ENCODE results near the gene ATP8B2. TPM values are rescaled to one million over a fixed set of nuclear protein-coding genes. Genes with fewer than 3 reads are reported as not detected.
"Not testable (repeated sequence)": the region's sequence is repeated elsewhere in the genome, so short reads cannot be mapped to it uniquely, and the experiment has no call there.

ATP8B2 gene
- total RNA-seq, 3 donors from 2014 or later, result 73.1 to 74.9 (median 73.4) TPM

DNA sequence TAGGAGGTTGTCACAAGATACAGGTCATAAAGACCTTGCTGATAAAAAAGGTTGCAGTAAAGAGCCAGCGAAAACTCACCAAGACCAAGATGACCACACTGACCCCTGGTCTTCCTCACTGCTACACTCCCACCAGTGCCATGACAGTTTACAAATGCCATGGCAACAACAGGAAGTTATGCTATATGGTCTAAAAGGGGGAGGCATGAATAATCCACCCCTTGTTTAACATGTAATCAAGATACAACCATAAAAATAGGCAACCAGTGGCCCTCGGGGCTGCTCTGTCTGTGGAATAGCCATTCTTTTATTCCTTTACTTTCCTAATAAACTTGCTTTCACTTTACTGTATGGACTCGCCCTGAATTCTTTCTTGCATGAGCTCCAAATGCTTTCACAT lies 11.1 kb upstream of the ATP8B2 start:
- H3K9me3 Mint-ChIP-seq; ATAC-seq; DNase-seq; H3K27me3 Mint-ChIP-seq (ENCODE audit: low read depth); H3K4me3 Mint-ChIP-seq; H3K4me1 Mint-ChIP-seq (ENCODE audit: low read depth); H3K36me3 Mint-ChIP-seq (ENCODE audit: insufficient read depth): not testable (repeated sequence)

DNA sequence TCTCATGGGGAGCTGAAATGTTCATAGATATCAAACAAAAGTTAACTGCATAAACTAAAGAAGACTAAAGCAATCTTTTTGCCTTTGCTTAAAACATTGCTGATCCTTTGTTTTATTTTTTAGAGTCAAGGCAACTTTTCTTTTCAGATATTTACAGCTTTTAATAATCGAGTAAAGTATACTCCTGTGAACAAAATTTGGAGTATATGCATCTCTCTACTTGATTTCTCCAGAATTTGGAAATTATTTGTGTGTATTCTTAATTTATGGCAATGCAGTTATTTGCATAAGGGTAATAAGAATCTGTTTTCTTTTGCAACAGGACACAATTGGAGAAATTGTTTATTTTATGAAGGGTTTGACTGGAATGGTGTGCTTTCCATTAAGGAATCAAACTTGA lies 8.6 kb upstream of the ATP8B2 start:
- ATAC-seq (no peak), DNase-seq (no peak)
- Mint-ChIP-seq H3K4me1 (ENCODE audit: low read depth) (no peaks in the 10 kb centered on the region), H3K4me3 (no peak overlapping the region), H3K9me3 (peaks cover 3% of the 10 kb centered on the region), H3K36me3 (ENCODE audit: insufficient read depth) (no peaks in the 10 kb centered on the region), H3K27me3 (ENCODE audit: low read depth) (no peaks in the 10 kb centered on the region)

DNA sequence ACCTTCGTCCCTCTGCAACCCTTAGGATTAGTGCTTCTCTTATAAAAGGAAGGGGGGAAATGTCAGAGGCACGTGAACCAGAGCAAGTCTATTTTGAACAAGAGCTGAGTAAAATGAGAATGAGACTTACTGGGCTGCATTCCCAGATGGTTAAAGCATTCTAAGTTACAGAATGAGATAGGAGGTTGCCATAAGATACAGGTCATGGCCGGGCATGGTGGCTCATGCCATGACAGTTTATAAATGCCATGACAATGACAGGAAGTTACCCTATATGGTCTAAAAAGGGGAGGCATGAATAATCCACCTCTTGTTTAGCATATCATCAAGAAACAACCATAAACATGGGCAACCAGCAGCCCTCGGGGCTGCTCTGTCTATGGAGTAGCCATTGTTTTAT lies 6.9 kb upstream of the ATP8B2 start:
- Mint-ChIP-seq H3K4me3 (no peak overlapping the region), H3K4me1 (ENCODE audit: low read depth) (no peaks in the 10 kb centered on the region)

DNA sequence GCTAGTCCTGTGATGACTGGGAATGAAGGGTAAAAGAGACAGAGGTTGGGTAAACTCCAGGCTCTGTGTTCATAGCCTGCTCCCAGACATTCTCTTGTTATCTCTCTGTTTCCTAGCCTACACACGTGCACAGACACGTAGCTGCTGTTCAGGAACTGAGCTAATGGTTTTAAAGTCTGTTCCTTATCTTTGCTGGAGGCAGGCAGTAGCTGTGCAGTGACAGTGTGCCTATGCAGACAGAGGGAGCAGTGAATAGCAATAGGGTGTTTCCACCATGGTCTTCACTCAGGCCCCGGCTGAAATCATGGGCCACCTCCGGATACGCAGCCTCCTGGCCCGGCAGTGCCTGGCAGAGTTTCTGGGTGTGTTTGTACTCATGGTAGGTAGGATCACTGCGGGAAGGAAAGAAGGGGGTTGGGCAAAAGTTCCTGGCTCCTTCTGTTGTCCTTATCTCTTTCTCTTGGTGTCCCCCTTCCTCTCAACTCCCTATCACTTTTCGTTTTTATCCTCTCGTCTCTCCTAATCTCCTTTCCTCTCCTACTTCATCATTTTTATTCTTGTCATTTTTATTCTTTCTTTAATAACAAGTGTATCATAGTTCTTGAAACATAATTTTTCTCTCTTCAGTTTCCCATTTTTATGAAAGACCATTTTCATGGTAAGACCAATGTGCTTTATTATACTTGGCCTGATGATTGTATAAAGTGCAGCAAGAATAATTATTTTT lies 4.3 kb upstream of the ATP8B2 start, which contains the start of gene AQP10:
Gene AQP10 (plus strand): TSS at position 212 of the 727 bp plus-strand sequence. CDS start 63 bp downstream, at position 275.
- Mint-ChIP-seq H3K27me3 (ENCODE audit: low read depth) (peaks cover 3% of the 10 kb centered on the region), H3K4me1 (ENCODE audit: low read depth) (peaks cover 5% of the 10 kb centered on the region), H3K4me3 (no peak within 1 kb of the TSS), H3K9me3 (peaks cover 3% of the 10 kb centered on the region), H3K36me3 (ENCODE audit: insufficient read depth) (no peaks in the 10 kb centered on the region)
- no peak for DNase-seq
- no peak for ATAC-seq

More for the DNA sequence above, 6.9 kb upstream of the ATP8B2 start:
- DNase-seq, result no peak
- ATAC-seq, result no peak
- peaks cover 3% of the 10 kb centered on the region for H3K27me3 Mint-ChIP-seq (ENCODE audit: low read depth)
- H3K36me3 Mint-ChIP-seq (ENCODE audit: insufficient read depth), result no peaks in the 10 kb centered on the region
- H3K9me3 Mint-ChIP-seq, result peaks cover 3% of the 10 kb centered on the region

DNA sequence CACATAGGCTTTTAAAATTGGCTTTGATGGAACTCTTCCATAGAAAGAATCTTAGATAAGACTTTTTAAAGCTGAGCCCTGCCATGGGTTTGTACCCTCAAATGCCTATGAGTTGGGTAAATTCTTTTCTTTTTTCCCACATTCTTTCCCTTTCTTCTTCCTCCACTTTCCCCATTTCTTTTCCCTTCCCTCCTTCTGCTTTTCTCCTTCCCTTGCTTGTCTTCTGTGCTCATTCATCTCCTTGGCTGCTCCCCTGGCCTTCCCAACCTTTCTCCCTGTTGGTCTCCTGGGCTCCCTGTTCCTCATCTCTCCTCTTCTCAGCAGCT lies 3.8 kb upstream of the ATP8B2 start:
- H3K4me1 Mint-ChIP-seq (ENCODE audit: low read depth); H3K36me3 Mint-ChIP-seq (ENCODE audit: insufficient read depth); DNase-seq; H3K9me3 Mint-ChIP-seq; H3K4me3 Mint-ChIP-seq; ATAC-seq; H3K27me3 Mint-ChIP-seq (ENCODE audit: low read depth): not testable (repeated sequence)

DNA sequence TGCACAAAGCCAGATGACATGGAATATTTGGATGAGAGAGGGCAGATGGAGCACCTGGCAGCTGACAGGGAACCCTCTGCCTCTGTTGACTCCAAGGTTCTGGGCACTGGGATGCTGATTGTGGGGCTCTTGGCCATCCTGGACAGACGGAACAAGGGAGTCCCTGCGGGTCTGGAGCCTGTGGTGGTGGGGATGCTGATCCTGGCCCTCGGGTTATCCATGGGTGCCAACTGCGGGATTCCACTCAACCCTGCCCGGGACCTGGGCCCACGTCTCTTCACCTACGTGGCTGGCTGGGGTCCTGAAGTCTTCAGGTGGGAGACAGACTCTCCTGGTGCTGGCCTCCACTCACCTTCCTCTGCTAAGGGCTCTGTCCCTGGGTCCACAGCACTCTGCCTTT lies 1.8 kb upstream of the ATP8B2 start:
- H3K4me3 Mint-ChIP-seq, result no peak overlapping the region
- no peak for ATAC-seq
- no peaks in the 10 kb centered on the region for H3K9me3 Mint-ChIP-seq
- peaks cover 25% of the 10 kb centered on the region for H3K4me1 Mint-ChIP-seq (ENCODE audit: low read depth)
- no peaks in the 10 kb centered on the region for H3K36me3 Mint-ChIP-seq (ENCODE audit: insufficient read depth)
- no peak for DNase-seq
- peaks cover 3% of the 10 kb centered on the region for H3K27me3 Mint-ChIP-seq (ENCODE audit: low read depth)

DNA sequence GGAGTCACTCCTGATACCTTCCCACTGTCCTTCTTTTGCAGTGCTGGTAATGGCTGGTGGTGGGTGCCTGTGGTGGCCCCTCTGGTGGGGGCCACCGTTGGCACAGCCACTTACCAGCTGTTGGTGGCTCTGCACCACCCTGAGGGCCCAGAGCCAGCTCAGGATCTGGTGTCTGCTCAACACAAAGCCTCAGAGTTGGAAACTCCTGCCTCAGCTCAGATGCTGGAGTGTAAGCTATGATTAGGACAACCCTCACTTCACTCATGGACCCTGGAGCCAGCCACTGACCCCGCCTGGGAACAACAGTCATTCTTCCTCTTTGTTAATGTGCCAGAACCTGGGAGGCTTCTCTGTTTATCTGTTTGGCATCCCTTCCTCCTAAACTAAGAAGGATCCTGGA lies 1.1 kb upstream of the ATP8B2 start:
- H3K27me3 Mint-ChIP-seq (ENCODE audit: low read depth), result peaks cover 3% of the 10 kb centered on the region
- H3K4me1 Mint-ChIP-seq (ENCODE audit: low read depth), result peaks cover 30% of the 10 kb centered on the region

DNA sequence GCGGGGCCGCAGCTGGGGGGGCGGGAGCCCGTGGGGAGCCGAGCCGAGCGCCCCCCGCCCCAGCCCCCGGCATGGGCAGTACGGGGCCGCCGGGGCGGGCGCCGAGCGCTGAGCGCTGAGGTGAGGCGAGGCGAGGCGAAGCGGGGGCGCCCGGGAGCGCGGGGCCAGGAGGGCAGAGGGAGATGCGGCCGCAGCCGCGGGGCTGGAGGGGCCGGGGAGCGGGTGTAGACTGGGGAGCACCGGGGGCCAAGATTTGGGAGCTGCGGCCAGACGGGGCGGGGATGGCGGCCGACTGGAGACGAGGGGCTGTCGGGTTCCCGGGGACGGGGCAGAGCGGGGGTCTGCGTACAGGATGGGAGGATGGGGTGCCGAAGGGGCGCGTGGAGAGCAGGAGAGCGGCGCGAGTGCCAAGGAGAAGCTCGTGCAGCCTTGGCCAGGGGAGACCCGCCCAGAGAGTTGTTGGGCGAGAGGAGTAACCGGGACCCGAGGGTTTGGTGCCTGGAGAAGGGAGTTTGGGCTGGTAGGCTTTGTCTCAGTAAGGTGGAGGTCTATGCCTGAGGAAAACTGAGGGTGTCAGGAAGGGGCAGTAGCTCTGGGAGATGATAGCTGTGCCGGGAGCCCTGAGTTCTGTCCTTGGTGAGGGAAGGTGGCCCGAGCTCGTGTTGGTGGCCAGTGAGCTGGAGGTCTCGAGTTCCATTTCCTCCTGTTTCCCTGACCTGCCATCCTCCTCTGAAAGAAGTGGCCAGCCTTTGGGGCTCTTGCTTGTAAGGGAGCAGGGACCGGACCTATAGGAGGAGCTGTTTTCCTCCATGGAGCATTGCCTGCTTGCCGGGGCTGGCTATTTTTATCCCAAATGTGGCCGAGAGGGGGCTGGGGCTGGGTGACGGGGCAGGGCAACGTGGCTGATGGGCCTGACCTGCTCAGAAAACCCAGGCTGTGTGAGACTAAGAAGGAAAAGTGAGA lies 539 bp downstream of the ATP8B2 start:
- Mint-ChIP-seq H3K36me3 (ENCODE audit: insufficient read depth) (peaks cover 2% of the 10 kb centered on the region), H3K27me3 (ENCODE audit: low read depth) (peaks cover 3% of the 10 kb centered on the region), H3K9me3 (no peaks in the 10 kb centered on the region), H3K4me1 (ENCODE audit: low read depth) (peaks cover 46% of the 10 kb centered on the region), H3K4me3 (peak overlapping the region; percentile 91)
- DNase-seq (no peak), ATAC-seq (peak; percentile 12 to 16)

More for the DNA sequence above, 1.1 kb upstream of the ATP8B2 start:
- H3K36me3 Mint-ChIP-seq (ENCODE audit: insufficient read depth), result no peaks in the 10 kb centered on the region
- no peak for ATAC-seq
- no peaks in the 10 kb centered on the region for H3K9me3 Mint-ChIP-seq
- H3K4me3 Mint-ChIP-seq, result peak overlapping the region; percentile 91
- no peak for DNase-seq

DNA sequence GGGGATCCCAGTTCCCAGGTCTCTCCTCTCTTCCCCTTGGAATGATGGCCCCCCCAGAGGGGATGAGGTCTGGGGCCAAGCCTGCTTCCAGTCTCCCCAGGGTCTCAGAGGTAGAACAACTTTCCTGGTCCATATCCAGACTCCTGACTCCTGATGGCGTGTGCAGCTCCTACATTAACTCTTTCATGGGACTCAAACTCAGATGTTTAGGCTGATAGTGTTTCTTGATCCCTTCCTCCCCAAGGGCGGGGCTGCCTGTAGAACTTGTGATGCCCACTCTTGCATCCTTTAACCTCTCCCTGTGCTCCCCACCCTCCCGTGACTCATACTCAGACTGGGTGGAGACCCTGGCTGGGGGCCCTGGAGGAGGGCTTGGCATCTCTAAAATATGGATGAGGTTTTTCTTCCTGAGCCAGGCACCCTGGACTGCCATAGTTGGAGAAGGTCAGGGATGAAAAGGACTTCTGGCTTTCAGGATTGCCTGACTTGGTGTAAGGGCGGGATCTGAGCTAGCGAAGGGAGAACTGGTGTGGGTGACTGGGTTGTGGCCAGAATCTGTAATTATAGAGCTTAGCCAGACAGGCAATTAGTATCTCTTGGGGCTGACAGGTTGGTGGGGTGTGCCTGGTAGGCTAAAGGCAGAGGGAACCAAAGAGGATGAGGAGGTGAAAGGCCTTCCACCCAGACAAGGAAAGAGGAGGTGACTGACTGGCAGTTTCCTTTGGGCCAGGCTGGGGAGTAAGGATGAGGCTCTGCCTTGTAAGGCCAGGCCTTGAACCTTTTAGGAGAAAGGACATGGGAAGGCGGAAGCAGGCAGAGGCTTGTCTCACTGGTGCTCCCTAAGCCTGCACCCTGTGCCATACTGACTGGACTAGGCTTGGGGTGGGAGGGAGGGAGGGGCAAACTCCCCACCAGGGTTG lies 1.5 kb downstream of the ATP8B2 start:
- H3K36me3 Mint-ChIP-seq (ENCODE audit: insufficient read depth), result peaks cover 6% of the 10 kb centered on the region
- H3K4me1 Mint-ChIP-seq (ENCODE audit: low read depth), result peaks cover 55% of the 10 kb centered on the region
- H3K4me3 Mint-ChIP-seq, result peak overlapping the region; percentile 91
- DNase-seq (no peak), ATAC-seq (no peak)
- peaks cover 2% of the 10 kb centered on the region for H3K27me3 Mint-ChIP-seq (ENCODE audit: low read depth)
- no peaks in the 10 kb centered on the region for H3K9me3 Mint-ChIP-seq

DNA sequence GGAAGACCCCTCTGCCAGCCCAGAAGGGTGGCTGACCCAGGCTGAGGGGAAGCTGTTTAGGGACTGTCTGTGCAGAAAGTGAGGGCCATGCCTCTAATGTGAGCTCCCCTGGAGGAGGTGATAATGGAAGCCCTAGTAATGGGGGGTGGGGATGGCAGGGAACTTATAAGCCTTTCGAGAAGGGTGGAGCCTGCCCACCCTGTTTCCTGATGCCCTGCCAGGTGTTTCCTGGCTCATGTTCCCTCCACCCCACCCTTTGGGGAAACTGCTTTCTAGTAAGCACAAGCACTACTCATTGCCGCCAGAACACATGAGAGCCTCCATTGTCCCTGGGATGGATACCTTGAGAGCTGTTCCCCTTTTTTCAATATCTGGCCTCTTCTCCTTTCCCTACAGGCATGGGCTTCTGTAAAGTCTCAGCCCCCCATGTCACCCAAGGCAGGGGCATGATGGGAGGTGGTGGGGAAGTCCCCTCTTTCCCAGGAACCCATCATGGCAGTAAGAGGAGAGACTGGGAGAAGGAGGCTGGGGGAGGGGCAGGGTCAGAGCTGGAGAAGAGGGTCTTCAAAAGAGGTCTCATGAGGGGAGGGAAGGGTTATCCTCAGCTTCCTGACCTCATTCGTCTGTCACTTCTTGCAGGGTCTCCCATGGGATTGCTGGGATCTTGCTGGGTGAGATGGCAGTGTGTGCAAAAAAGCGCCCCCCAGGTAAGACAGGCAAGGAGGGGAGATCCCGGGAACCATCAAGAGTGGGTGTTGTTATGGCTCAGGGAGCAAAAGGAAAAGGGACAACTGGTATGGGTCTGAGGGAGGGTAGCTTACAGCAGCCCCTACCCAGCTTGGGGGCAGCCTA lies 2.4 kb downstream of the ATP8B2 start:
- ATAC-seq (no peak), DNase-seq (no peak)
- Mint-ChIP-seq H3K4me3 (peak overlapping the region; percentile 91), H3K27me3 (ENCODE audit: low read depth) (no peaks in the 10 kb centered on the region), H3K4me1 (ENCODE audit: low read depth) (peaks cover 60% of the 10 kb centered on the region), H3K9me3 (no peaks in the 10 kb centered on the region), H3K36me3 (ENCODE audit: insufficient read depth) (peaks cover 14% of the 10 kb centered on the region)

DNA sequence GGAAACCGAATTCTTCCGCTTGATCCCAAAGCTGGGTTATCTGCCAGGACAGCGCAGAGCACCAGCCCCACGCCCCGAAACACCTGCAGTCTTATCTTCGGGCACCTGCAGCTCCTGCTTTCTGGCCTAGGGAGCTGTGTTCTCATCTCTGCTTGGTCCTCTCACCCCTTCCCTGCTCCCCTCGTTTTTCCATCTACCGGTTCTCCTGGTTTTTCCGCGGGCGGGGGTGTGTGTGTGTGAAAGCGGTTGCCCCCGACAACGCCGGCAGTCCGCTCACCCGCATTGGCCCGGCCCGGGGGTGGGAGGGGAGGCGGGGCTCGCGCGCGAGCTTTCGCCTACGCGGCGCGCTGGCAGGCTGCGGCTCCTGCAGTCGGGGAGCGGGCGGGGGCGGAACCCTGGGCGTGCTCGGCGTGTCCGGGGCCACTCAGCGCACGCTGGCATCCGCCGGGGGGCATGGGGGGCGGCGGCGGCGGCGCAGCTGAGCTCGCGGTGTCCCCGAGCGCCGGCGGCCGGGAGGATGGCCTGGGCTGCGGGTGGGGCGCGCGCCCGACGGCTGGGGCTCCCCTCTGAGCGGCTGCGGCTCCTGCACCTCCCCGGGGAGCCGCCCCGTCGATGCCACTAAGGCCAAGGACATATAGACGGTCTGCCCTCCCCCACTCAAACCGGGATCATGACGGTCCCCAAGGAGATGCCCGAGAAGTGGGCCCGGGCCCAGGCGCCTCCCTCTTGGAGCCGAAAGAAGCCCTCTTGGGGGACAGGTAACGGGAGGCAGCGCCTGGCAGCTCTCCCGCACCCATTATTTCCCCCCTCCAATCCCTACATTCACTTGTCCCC lies 3.2 kb downstream of the ATP8B2 start:
- DNase-seq, result peak; percentile 84
- no peaks in the 10 kb centered on the region for H3K9me3 Mint-ChIP-seq
- peak; percentile 50 to 54 for ATAC-seq
- peaks cover 60% of the 10 kb centered on the region for H3K4me1 Mint-ChIP-seq (ENCODE audit: low read depth)
- no peaks in the 10 kb centered on the region for H3K27me3 Mint-ChIP-seq (ENCODE audit: low read depth)
- peak overlapping the region; percentile 91 for H3K4me3 Mint-ChIP-seq
- peaks cover 15% of the 10 kb centered on the region for H3K36me3 Mint-ChIP-seq (ENCODE audit: insufficient read depth)

DNA sequence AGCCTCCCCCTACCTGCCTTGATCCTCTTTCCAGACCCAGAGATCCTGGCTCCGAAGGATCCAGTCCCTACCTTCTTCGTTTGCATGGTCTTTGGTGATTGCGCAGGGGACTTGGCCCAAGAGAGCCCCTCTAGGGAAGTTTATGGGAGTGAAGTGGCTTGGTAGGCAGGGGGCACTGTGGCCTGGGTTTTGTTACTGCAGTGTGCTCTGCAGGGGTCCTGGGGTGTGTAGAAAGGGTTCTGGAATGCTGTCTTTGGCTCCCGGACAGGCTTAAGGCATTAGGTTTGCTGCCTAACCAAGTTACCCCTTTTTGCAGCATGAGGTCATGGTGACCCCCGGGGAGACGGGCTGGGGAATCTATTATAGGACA lies 3.8 kb downstream of the ATP8B2 start:
- DNase-seq, result no peak
- Mint-ChIP-seq H3K9me3 (no peaks in the 10 kb centered on the region), H3K4me3 (peak overlapping the region; percentile 76), H3K27me3 (ENCODE audit: low read depth) (no peaks in the 10 kb centered on the region), H3K4me1 (ENCODE audit: low read depth) (peaks cover 65% of the 10 kb centered on the region), H3K36me3 (ENCODE audit: insufficient read depth) (peaks cover 18% of the 10 kb centered on the region)
- no peak for ATAC-seq

All from activated T-cell treated with anti-CD3 and anti-CD28 coated beads, Interleukin-2, amount 50 U/mL, for 4 hours (primary cell).